ENCODE measurements around the gene TLR6.

DNA sequence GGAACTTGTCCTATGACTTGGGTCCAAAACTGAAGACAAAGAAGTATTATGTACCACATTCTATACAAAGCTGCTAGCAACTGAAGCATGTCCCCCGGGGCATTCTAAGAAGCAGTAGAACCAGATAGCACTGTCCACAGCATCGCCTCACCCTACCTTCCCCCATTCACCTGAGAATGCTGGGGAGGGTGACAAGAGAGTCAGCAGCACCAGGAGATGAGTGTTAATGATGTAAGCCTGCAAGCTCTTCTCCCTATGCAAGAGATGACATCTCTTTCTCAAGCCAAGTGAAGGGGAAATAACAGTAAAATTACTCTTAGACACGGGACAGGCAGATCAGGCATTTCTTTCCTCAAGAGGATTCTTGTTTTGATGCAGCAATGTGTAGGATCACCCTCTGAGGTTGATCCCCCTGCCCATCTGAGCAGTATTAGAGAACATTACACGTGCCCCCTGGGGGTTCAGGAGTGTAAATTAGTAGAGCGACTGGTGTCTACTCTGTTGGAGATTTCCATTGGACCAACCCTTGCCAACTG is 38.1 kb downstream of the TLR6 start:
- TF ChIP-seq TAF1 (IDR thresholded peaks at IDR 0.05; ENCODE audit: low read depth, low read length): no peak
- peak; percentile 55; the same call in 1 of the 2 replicates for TF ChIP-seq POLR2A (IDR thresholded peaks at IDR 0.05; ENCODE audit: low read depth, low read length)
- no peak; the same call in 1 of the 2 replicates for TF ChIP-seq POLR2AphosphoS5 (IDR thresholded peaks at IDR 0.05; ENCODE audit: low read depth, low read length)
- TF ChIP-seq POU2F2 (IDR thresholded peaks at IDR 0.05; ENCODE audit: low read depth, low read length): 0 out of 2 replicates have a peak, but pooled peaks have one; percentile 34
- peak; percentile 66 for TF ChIP-seq PAX5 (IDR thresholded peaks at IDR 0.05; ENCODE audit: insufficient read depth, low read length, severe bottlenecking)
- TF ChIP-seq SPI1 (IDR thresholded peaks at IDR 0.05; ENCODE audit: low read depth, low read length): no peak
